H9 (cell line): ENCODE results near the gene WBP1L. TPM values are rescaled to one million over a fixed set of nuclear protein-coding genes. Genes with fewer than 3 reads are reported as not detected.

Experiments
- DNase-seq: peaks from one replicate; pipeline ENCODE4 v3.0.0-alpha.2; 2017
- H2AFZ ChIP-seq: one replicate; pipeline ENCODE4 v1.6.1; 2013; ENCODE audit warnings: mild to moderate bottlenecking, low read length, control low read depth, moderate library complexity
- H2AK5ac ChIP-seq: 2 replicates; pipeline ENCODE4 v1.6.1; 2013; ENCODE audit warnings: low read length, control low read depth, mixed read lengths; ENCODE audit not compliant: insufficient read length
- H2BK120ac ChIP-seq: one replicate; pipeline ENCODE4 v1.6.1; 2013; ENCODE audit warnings: low read depth, mild to moderate bottlenecking, low read length, control low read depth, inconsistent platforms; ENCODE audit not compliant: poor library complexity, severe bottlenecking
- H2BK12ac ChIP-seq: 2 replicates; pipeline ENCODE4 v1.6.1; 2013; ENCODE audit warnings: low read length, control low read depth, mixed read lengths, low read depth; ENCODE audit not compliant: insufficient read length
- H2BK15ac ChIP-seq: 2 replicates; pipeline ENCODE4 v1.6.1; 2013; ENCODE audit warnings: low read depth, low read length, control low read depth
- H2BK20ac ChIP-seq: one replicate; pipeline ENCODE4 v1.6.1; 2013; ENCODE audit warnings: low read depth, mild to moderate bottlenecking, low read length, control low read depth, inconsistent platforms; ENCODE audit not compliant: poor library complexity, severe bottlenecking
- H2BK5ac ChIP-seq: 2 replicates; pipeline ENCODE4 v1.6.1; 2013; ENCODE audit warnings: low read length, control low read depth, mixed read lengths; ENCODE audit not compliant: insufficient read length
- H3K14ac ChIP-seq: 2 replicates; pipeline ENCODE4 v1.6.1; 2013; ENCODE audit warnings: low read length, control low read depth; ENCODE audit not compliant: insufficient read depth
- H3K18ac ChIP-seq: 2 replicates; pipeline ENCODE4 v1.6.1; 2013; ENCODE audit warnings: low read depth, mild to moderate bottlenecking, mixed read lengths, low read length, control low read depth; ENCODE audit not compliant: insufficient read length
- H3K23ac ChIP-seq: 2 replicates; pipeline ENCODE4 v1.6.1; 2013; ENCODE audit warnings: low read length, control low read depth, mixed read lengths, low read depth; ENCODE audit not compliant: insufficient read length
- H3K23me2 ChIP-seq: 2 replicates; pipeline ENCODE4 v1.6.1; 2013; ENCODE audit warnings: low read depth, mild to moderate bottlenecking, mixed read lengths, low read length, control low read depth; ENCODE audit not compliant: insufficient read length, poor library complexity, severe bottlenecking
- H3K27ac ChIP-seq: 2 replicates; pipeline ENCODE4 v1.5.1; 2013; ENCODE audit warnings: low read length, control low read depth, mixed read lengths, low read depth; ENCODE audit not compliant: insufficient read length
- H3K27me3 ChIP-seq: 2 replicates; pipeline ENCODE4 v1.6.1; 2013; ENCODE audit warnings: low read length, control low read depth, inconsistent platforms; ENCODE audit not compliant: insufficient read depth
- H3K4ac ChIP-seq: 2 replicates; pipeline ENCODE4 v1.6.1; 2013; ENCODE audit warnings: low read depth, mild to moderate bottlenecking, control low read depth, inconsistent platforms, low read length, moderate library complexity
- H3K4me1 ChIP-seq: 2 replicates; pipeline ENCODE4 v1.6.1; 2013; ENCODE audit warnings: low read length, control low read depth, inconsistent platforms; ENCODE audit not compliant: insufficient read depth
- H3K4me2 ChIP-seq: 2 replicates; pipeline ENCODE4 v1.6.1; 2013; ENCODE audit warnings: low read length, control low read depth, mixed read lengths; ENCODE audit not compliant: insufficient read length, insufficient read depth
- H3K56ac ChIP-seq: 2 replicates; pipeline ENCODE4 v1.6.1; 2013; ENCODE audit warnings: low read depth, mild to moderate bottlenecking, mixed read lengths, low read length, control low read depth; ENCODE audit not compliant: insufficient read length
- H3K79me1 ChIP-seq: 2 replicates; pipeline ENCODE4 v1.6.1; 2013; ENCODE audit warnings: low read depth, mild to moderate bottlenecking, moderate library complexity, low read length, control low read depth, inconsistent platforms; ENCODE audit not compliant: insufficient read depth, poor library complexity, severe bottlenecking
- H3K79me2 ChIP-seq: 2 replicates; pipeline ENCODE4 v1.6.1; 2013; ENCODE audit warnings: low read length, control low read depth, inconsistent platforms; ENCODE audit not compliant: insufficient read depth
- H3K9ac ChIP-seq: 2 replicates; pipeline ENCODE4 v1.6.1; 2013; ENCODE audit warnings: low read length, control low read depth, mixed read lengths; ENCODE audit not compliant: insufficient read length; ENCODE audit errors: extremely low read depth
- H3K9me3 ChIP-seq: one replicate; pipeline ENCODE4 v1.6.1; 2013; ENCODE audit warnings: low read depth, low read length, inconsistent platforms; ENCODE audit not compliant: control insufficient read depth
- H3T11ph ChIP-seq: one replicate; pipeline ENCODE4 v1.6.1; 2013; ENCODE audit warnings: mild to moderate bottlenecking, low read length, control low read depth, inconsistent platforms
- H4K20me1 ChIP-seq: one replicate; pipeline ENCODE4 v1.6.1; 2013; ENCODE audit not compliant: control insufficient read depth, insufficient read length, insufficient read depth
- H4K5ac ChIP-seq: 2 replicates; pipeline ENCODE4 v1.6.1; 2013; ENCODE audit warnings: low read depth, mild to moderate bottlenecking, mixed read lengths, low read length, control low read depth; ENCODE audit not compliant: insufficient read length
- H4K8ac ChIP-seq: replicated peaks from 2 replicates; pipeline ENCODE4 v1.6.1; 2013; ENCODE audit warnings: low read length, control low read depth, mixed read lengths, low read depth; ENCODE audit not compliant: insufficient read length
- H4K91ac ChIP-seq: 2 replicates; pipeline ENCODE4 v1.6.1; 2013; ENCODE audit warnings: low read depth, mild to moderate bottlenecking, moderate library complexity, mixed read lengths, low read length, control low read depth; ENCODE audit not compliant: insufficient read length
- H3K27ac Mint-ChIP-seq, 3 experiments: 2 replicates in 2 of 3; 3 replicates in 1 of 3; pipeline ENCODE4 v1.8.0; 2020 to 2021; ENCODE audit warnings: mixed read lengths in 3 of 3, mild to moderate bottlenecking in 1 of 3, moderate library complexity in 1 of 3
- H3K27me3 Mint-ChIP-seq: 2 replicates; pipeline ENCODE4 v1.8.0; 2021; ENCODE audit warnings: low read depth, mild to moderate bottlenecking, moderate library complexity, mixed read lengths
- H3K36me3 Mint-ChIP-seq, 3 experiments: 2 replicates in 2 of 3; 3 replicates in 1 of 3; pipeline ENCODE4 v1.8.0; 2020 to 2021; ENCODE audit warnings: low read depth in 3 of 3, mixed read lengths in 3 of 3; ENCODE audit not compliant: insufficient read depth in 1 of 3
- H3K4me1 Mint-ChIP-seq, 2 experiments: 2 replicates each; pipeline ENCODE4 v1.8.0; 2020; ENCODE audit warnings: mixed read lengths in 2 of 2
- H3K4me3 Mint-ChIP-seq, 2 experiments: 2 replicates in 1 of 2; 3 replicates in 1 of 2; pipeline ENCODE4 v1.8.0; 2020 to 2021; ENCODE audit warnings: mild to moderate bottlenecking in 2 of 2, mixed read lengths in 2 of 2, moderate library complexity in 1 of 2
- H3K9me3 Mint-ChIP-seq, 2 experiments: 2 replicates in 1 of 2; 3 replicates in 1 of 2; pipeline ENCODE4 v1.8.0; 2020; ENCODE audit warnings: mild to moderate bottlenecking in 2 of 2, mixed read lengths in 2 of 2, moderate library complexity in 1 of 2
- CTCF ChIP-seq: fragments of 200-600 bp; sonication (generic); conservative IDR thresholded peaks from 3 replicates; pipeline ENCODE4 v1.8.0; 2021; ENCODE audit warnings: antibody characterized with exemption, mild to moderate bottlenecking
- WGBS: extraction: QIAGEN DNeasy Blood & Tissue Kit; methylation state at CpG from one replicate; pipeline ENCODE4 v1.1.7; 2013; ENCODE audit warnings: missing lambda C conversion rate, low lambda C conversion rate, mixed read lengths; ENCODE audit not compliant: insufficient read length; ENCODE audit errors: extremely low coverage; 5-methylcytosine and 5-hydroxymethylcytosine counted together
- total RNA-seq: library from RNA; stranded (reverse); gene quantifications from 2 replicates; pipeline ENCODE4 v1.2.1, GENCODE V29; 2021

The WBP1L gene
- total RNA-seq, 1 experiment from 2014 or later, result 23.8 TPM

- Histone ChIP-seq H4K5ac (no peak overlapping the region), H3K9ac (no peak overlapping the region), H3K4me1 (no peaks in the 10 kb centered on the region), H3K27me3 (no peaks in the 10 kb centered on the region), H3K4ac (no peak overlapping the region), H4K20me1 (no peaks in the 10 kb centered on the region), H3K9me3 (peaks cover 9% of the 10 kb centered on the region), H3K27ac (no peak overlapping the region), H3K79me2 (no peaks in the 10 kb centered on the region), H3K23ac (no peak overlapping the region), H2BK5ac (no peak overlapping the region), H4K91ac (no peak overlapping the region), H3K14ac (no peak overlapping the region), H2BK20ac (no peak overlapping the region), H3K4me2 (no peak overlapping the region), H3K79me1 (no peaks in the 10 kb centered on the region), H2BK12ac (no peak overlapping the region), H2AK5ac (no peak overlapping the region), H4K8ac (no peak overlapping the region), H2AFZ (no peak overlapping the region), H3K56ac (no peak overlapping the region), H2BK120ac (no peak overlapping the region), H3K18ac (no peak overlapping the region), H3K23me2 (no peaks in the 10 kb centered on the region), H2BK15ac (no peak overlapping the region), H3T11ph (no peak overlapping the region)
- WGBS, result no CpG with 5 or more reads among the region's 9 CpGs
- H3K9me3 Mint-ChIP-seq, result peaks cover 13 to 16% of the 10 kb centered on the region in 2 experiments; a peak in 4 of 5 replicates
- DNase-seq, result no peak
- no peak overlapping the region for H3K4me3 Mint-ChIP-seq
- H3K36me3 Mint-ChIP-seq, result peaks cover 0 to 5% (median 0%) of the 10 kb centered on the region in 3 experiments; a peak in 2 of 7 replicates
- no peak for TF ChIP-seq CTCF
- no peak overlapping the region for H3K27ac Mint-ChIP-seq
- peaks cover 2 to 5% of the 10 kb centered on the region in 2 experiments; a peak in 1 of 4 replicates for H3K4me1 Mint-ChIP-seq
- no peaks in the 10 kb centered on the region for H3K27me3 Mint-ChIP-seq
These were observed 82.5 kb downstream of the WBP1L start for GRCh38 chr10:102826148-102826796.
